Stimulated activated CD8-positive, alpha-beta memory T cell treated with anti-CD3 and anti-CD28 coated beads, Interleukin-12 subunit alpha, Interleukin-12 subunit beta, amount 100 ng/mL, for 4 hours (primary cell): Measurements from ENCODE around the gene ADAMTS4.

Experiments
- DNase-seq: peaks from one replicate; pipeline ENCODE4 v3.0.0-alpha.2; 2020; ENCODE audit warnings: low read depth

ADAMTS4 gene

GRCh38 chr1:161219078-161219892, 20.4 kb upstream of the ADAMTS4 start:
- DNase-seq, result no peak

- DNase-seq, result no peak
Observed at GRCh38 chr1:161218301-161219077, 19.6 kb upstream of the ADAMTS4 start.

- DNase-seq, result no peak
Observed at GRCh38 chr1:161217831-161218230, 19.0 kb upstream of the ADAMTS4 start.

GRCh38 chr1:161216945-161217712, 18.3 kb upstream of the ADAMTS4 start:
- no peak for DNase-seq

GRCh38 chr1:161215076-161215475, 16.2 kb upstream of the ADAMTS4 start, which contains the start of gene FCER1G:
TSS of gene FCER1G (plus strand) at chr1:161215295. CDS start at chr1:161215322, 27 bp downstream.
- no peak for DNase-seq

GRCh38 chr1:161214369-161214768, 15.5 kb upstream of the ADAMTS4 start:
- no peak for DNase-seq

- DNase-seq, result no peak
Observed at GRCh38 chr1:161209790-161210409, 11.0 kb upstream of the ADAMTS4 start.

- no peak for DNase-seq
Observed at GRCh38 chr1:161207173-161207572, 8.3 kb upstream of the ADAMTS4 start.

- DNase-seq, result no peak
Observed at GRCh38 chr1:161206411-161207140, 7.7 kb upstream of the ADAMTS4 start.

- DNase-seq, result peak; percentile 89
Observed at GRCh38 chr1:161201836-161202712, 3.2 kb upstream of the ADAMTS4 start, which contains the start of gene NDUFS2. TSS of gene NDUFS2 (plus strand) at chr1:161202367. CDS start at chr1:161202386, 19 bp downstream.

GRCh38 chr1:161200992-161201835, 2.4 kb upstream of the ADAMTS4 start:
- no peak for DNase-seq

- no peak for DNase-seq
Observed at GRCh38 chr1:161200421-161200991, 1.7 kb upstream of the ADAMTS4 start.

GRCh38 chr1:161199506-161200139, 769 bp upstream of the ADAMTS4 start:
- DNase-seq, result no peak

- no peak for DNase-seq
Observed at GRCh38 chr1:161198194-161198896, 509 bp downstream of the ADAMTS4 start.

- no peak for DNase-seq
Observed at GRCh38 chr1:161197560-161198193, 1.2 kb downstream of the ADAMTS4 start.

- DNase-seq, result no peak
Observed at GRCh38 chr1:161196521-161197451, 2.1 kb downstream of the ADAMTS4 start.
